ENCODE results near the gene U2AF1L4.

DNA sequence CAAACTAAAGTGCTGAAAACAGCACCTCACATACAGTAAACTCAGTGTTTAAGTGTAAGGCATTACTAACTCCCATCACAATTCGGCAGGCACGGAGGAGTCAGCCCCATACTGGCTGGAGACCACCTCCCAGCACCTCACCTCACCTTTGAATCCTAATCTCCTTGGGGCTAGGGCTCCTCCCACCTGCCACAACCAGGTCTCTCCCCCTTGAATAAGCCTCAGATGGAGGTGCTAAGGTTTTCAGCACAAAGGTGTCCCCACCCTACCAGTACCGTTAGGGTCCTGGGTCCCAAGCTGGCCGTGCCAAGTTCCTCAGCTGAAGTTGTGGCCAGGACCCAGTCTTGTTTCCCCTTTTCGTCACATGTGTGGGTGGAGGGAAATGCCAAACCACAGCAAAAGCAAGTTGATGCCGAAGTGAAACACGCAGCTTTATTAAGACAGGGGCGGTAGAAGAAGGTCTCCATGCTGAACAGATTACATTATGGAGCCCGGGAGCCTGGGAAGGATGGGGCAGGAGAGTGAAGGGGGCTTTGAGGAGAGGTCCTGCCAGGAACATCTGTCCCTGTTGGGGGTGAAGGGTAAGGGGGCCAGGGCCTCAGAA, 3.0 kb downstream of the U2AF1L4 start, which contains the start of gene IGFLR1:
- TF ChIP-seq POLR2A (IDR thresholded peaks at IDR 0.05) = peak in 1 of 3 donors; percentile 26
- TF ChIP-seq, protein P1, sequence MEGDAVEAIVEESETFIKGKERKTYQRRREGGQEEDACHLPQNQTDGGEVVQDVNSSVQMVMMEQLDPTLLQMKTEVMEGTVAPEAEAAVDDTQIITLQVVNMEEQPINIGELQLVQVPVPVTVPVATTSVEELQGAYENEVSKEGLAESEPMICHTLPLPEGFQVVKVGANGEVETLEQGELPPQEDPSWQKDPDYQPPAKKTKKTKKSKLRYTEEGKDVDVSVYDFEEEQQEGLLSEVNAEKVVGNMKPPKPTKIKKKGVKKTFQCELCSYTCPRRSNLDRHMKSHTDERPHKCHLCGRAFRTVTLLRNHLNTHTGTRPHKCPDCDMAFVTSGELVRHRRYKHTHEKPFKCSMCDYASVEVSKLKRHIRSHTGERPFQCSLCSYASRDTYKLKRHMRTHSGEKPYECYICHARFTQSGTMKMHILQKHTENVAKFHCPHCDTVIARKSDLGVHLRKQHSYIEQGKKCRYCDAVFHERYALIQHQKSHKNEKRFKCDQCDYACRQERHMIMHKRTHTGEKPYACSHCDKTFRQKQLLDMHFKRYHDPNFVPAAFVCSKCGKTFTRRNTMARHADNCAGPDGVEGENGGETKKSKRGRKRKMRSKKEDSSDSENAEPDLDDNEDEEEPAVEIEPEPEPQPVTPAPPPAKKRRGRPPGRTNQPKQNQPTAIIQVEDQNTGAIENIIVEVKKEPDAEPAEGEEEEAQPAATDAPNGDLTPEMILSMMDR (IDR thresholded peaks at IDR 0.05) = no peak

Measured in body of pancreas (tissue), 4 donors.